GM12873 (cell line): ENCODE data around the gene NEK1.
A peak's percentile ranks its signal among the peaks of the same experiment; 100 is the strongest.

Experiments used
- CTCF ChIP-seq: IDR thresholded peaks from 2 replicates; pipeline ENCODE4 v1.5.1; 2012; ENCODE audit warnings: low read depth, mild to moderate bottlenecking, moderate library complexity, low read length, control low read depth; ENCODE audit not compliant: insufficient read depth; ENCODE audit errors: missing control alignments

The NEK1 gene

GRCh38 chr4:169619518-169619957, 7.2 kb upstream of the NEK1 start:
- peak; percentile 64 for TF ChIP-seq CTCF

- no peak for TF ChIP-seq CTCF
Observed at GRCh38 chr4:169618986-169619385, 6.6 kb upstream of the NEK1 start.

- TF ChIP-seq CTCF = no peak
Observed at GRCh38 chr4:169618286-169618685, 5.9 kb upstream of the NEK1 start.

GRCh38 chr4:169617306-169617705, 4.9 kb upstream of the NEK1 start:
- no peak for TF ChIP-seq CTCF

GRCh38 chr4:169616846-169617245, 4.5 kb upstream of the NEK1 start:
- no peak for TF ChIP-seq CTCF

GRCh38 chr4:169615467-169616106, 3.2 kb upstream of the NEK1 start:
- TF ChIP-seq CTCF = no peak

GRCh38 chr4:169612871-169613859, 782 bp upstream of the NEK1 start:
- peak; percentile 80 for TF ChIP-seq CTCF
